B cell (primary cell): ENCODE results near the gene ZBTB21.

ENCODE experiments used
- EZH2 ChIP-seq: IDR thresholded peaks from 2 replicates; pipeline ENCODE4 v1.6.1; 2012; ENCODE audit warnings: borderline replicate concordance, low read depth, mild to moderate bottlenecking, moderate library complexity, low read length; ENCODE audit not compliant: insufficient read depth, poor library complexity, severe bottlenecking
- TF ChIP-seq, protein P1 (sequence below): fragments of 200-600 bp; IDR thresholded peaks from one replicate; pipeline ENCODE4 v1.8.0; 2022; ENCODE audit warnings: antibody characterized with exemption, mild to moderate bottlenecking

DNA sequence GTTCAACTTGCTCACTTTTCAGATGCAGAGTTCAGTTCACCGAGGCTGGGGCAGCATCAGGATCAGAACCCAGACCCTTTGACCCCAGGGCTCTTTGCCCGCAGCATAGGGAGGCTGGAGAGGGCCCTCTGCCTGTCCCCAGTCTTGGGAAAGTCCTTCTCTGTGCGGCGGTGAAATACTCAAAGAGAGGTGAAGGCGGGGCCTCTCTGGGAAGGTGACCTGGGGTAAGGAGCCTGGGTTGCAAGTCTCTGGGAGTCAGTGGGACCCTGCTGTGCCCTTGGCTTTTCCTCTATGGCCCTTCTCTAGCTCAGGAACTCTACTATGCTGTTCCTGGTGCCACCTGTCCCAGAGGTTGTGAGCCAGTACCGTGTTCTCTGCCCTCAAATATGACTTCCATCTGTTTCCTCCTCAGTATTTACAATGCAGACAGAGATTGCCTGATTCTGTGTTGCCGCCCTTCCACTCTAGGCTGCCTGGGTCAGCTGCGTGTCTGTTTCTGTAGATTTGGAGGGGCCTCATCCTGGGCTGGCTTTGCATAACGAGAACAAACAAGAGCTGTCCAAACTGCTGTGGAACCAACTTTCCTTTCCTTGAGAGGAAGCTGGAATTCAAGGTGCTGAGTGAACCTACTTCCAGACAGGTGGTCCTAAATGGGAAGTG lies 18.7 kb upstream of the ZBTB21 start:
- TF ChIP-seq, protein P1, sequence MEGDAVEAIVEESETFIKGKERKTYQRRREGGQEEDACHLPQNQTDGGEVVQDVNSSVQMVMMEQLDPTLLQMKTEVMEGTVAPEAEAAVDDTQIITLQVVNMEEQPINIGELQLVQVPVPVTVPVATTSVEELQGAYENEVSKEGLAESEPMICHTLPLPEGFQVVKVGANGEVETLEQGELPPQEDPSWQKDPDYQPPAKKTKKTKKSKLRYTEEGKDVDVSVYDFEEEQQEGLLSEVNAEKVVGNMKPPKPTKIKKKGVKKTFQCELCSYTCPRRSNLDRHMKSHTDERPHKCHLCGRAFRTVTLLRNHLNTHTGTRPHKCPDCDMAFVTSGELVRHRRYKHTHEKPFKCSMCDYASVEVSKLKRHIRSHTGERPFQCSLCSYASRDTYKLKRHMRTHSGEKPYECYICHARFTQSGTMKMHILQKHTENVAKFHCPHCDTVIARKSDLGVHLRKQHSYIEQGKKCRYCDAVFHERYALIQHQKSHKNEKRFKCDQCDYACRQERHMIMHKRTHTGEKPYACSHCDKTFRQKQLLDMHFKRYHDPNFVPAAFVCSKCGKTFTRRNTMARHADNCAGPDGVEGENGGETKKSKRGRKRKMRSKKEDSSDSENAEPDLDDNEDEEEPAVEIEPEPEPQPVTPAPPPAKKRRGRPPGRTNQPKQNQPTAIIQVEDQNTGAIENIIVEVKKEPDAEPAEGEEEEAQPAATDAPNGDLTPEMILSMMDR: no peak
- TF ChIP-seq EZH2: no peak
